ENCODE results near the gene TBC1D3B.
"Not testable (repeated sequence)": the region's sequence is repeated elsewhere in the genome, so short reads cannot be mapped to it uniquely, and the experiment has no call there.

Gene TBC1D3B

GRCh38 chr17:36181446-36182175, 5.2 kb upstream of the TBC1D3B start:
- not testable (repeated sequence) for DNase-seq (ENCODE audit: low spot score)

GRCh38 chr17:36168836-36169235, 7.6 kb downstream of the TBC1D3B start:
- DNase-seq (ENCODE audit: low spot score) = not testable (repeated sequence)

GRCh38 chr17:36153895-36154610, 22.4 kb downstream of the TBC1D3B start:
- DNase-seq (ENCODE audit: low spot score) = no peak

GRCh38 chr17:36152639-36153120, 23.8 kb downstream of the TBC1D3B start:
- DNase-seq (ENCODE audit: low spot score) = no peak

- DNase-seq (ENCODE audit: low spot score) = no peak
Observed at GRCh38 chr17:36151891-36152638, 24.4 kb downstream of the TBC1D3B start.

- peak; percentile 46 for DNase-seq (ENCODE audit: low spot score)
Observed at GRCh38 chr17:36149296-36149820, 27.1 kb downstream of the TBC1D3B start.

GRCh38 chr17:36148559-36149295, 27.7 kb downstream of the TBC1D3B start:
- peak; percentile 82 for DNase-seq (ENCODE audit: low spot score)

GRCh38 chr17:36147601-36148000, 28.8 kb downstream of the TBC1D3B start:
- no peak for DNase-seq (ENCODE audit: low spot score)

GRCh38 chr17:36144981-36145729, 31.3 kb downstream of the TBC1D3B start:
- no peak for DNase-seq (ENCODE audit: low spot score)

GRCh38 chr17:36144014-36144413, 32.4 kb downstream of the TBC1D3B start:
- DNase-seq (ENCODE audit: low spot score) = no peak

- DNase-seq (ENCODE audit: low spot score) = no peak
Observed at GRCh38 chr17:36142806-36143205, 33.6 kb downstream of the TBC1D3B start.

GRCh38 chr17:36142235-36142634, 34.2 kb downstream of the TBC1D3B start:
- DNase-seq (ENCODE audit: low spot score) = no peak

GRCh38 chr17:36136439-36136838, 40.0 kb downstream of the TBC1D3B start:
- DNase-seq (ENCODE audit: low spot score) = no peak

GRCh38 chr17:36136036-36136435, 40.4 kb downstream of the TBC1D3B start:
- DNase-seq (ENCODE audit: low spot score) = no peak

- DNase-seq (ENCODE audit: low spot score) = no peak
Observed at GRCh38 chr17:36135465-36135864, 41.0 kb downstream of the TBC1D3B start.

- no peak for DNase-seq (ENCODE audit: low spot score)
Observed at GRCh38 chr17:36133602-36134236, 42.7 kb downstream of the TBC1D3B start.

- no peak for DNase-seq (ENCODE audit: low spot score)
Observed at GRCh38 chr17:36132421-36132831, 44.0 kb downstream of the TBC1D3B start.

- DNase-seq (ENCODE audit: low spot score) = no peak
Observed at GRCh38 chr17:36131931-36132330, 44.5 kb downstream of the TBC1D3B start.

- peak; percentile 53 for DNase-seq (ENCODE audit: low spot score)
Observed at GRCh38 chr17:36131421-36131820, 45.0 kb downstream of the TBC1D3B start.

- DNase-seq (ENCODE audit: low spot score) = no peak
Observed at GRCh38 chr17:36130346-36130745, 46.1 kb downstream of the TBC1D3B start.

All from RKO (cell line).